T-helper 2 cell treated with Interferon-gamma antibody and Interleukin-4, amounts not matched to agents 5 μg/mL and 100 μg/mL, for 36 hours (primary cell): ENCODE data around the gene PTH2R.
A peak's percentile ranks its signal among the peaks of the same experiment; 100 is the strongest.
"Not testable (repeated sequence)": the region's sequence is repeated elsewhere in the genome, so short reads cannot be mapped to it uniquely, and the experiment has no call there.

ENCODE experiments used
- DNase-seq: peaks from one replicate; pipeline ENCODE4 v3.0.0; 2021; ENCODE audit warnings: low spot score
- H3K27ac Mint-ChIP-seq: one replicate; pipeline ENCODE4 v1.8.0; 2021; ENCODE audit warnings: mild to moderate bottlenecking, mixed read lengths
- H3K27me3 Mint-ChIP-seq: one replicate; pipeline ENCODE4 v1.8.0; 2021; ENCODE audit warnings: low read depth, mixed read lengths
- H3K36me3 Mint-ChIP-seq: one replicate; pipeline ENCODE4 v1.8.0; 2021; ENCODE audit warnings: low read depth, mixed read lengths
- H3K4me1 Mint-ChIP-seq: one replicate; pipeline ENCODE4 v1.8.0; 2021; ENCODE audit warnings: low read depth, mixed read lengths
- H3K4me3 Mint-ChIP-seq: one replicate; pipeline ENCODE4 v1.8.0; 2022; ENCODE audit warnings: mild to moderate bottlenecking, moderate library complexity, mixed read lengths
- H3K9me3 Mint-ChIP-seq: one replicate; pipeline ENCODE4 v1.8.0; 2021; ENCODE audit warnings: mixed read lengths

PTH2R gene

DNA sequence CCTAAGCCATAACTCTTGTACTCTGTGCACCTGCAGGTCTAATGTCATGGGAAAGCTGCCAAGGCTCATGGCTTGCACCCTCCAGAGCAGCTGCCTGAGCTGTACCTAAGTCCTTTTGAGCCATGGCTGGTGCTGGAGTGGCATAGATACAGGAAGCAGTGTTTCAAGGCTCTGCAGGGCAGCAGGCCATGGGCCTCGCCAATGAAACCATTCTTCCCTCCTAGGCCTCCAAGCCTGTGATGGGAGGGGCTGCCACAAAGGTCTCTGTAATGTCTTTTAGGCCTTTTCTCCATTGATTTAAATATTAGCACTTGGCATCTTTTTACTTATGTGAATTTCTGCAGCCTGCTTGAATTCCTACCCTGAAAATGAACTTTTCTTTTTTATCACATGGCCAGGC, 108.5 kb downstream of the PTH2R start:
- H3K4me3 Mint-ChIP-seq: no peak overlapping the region
- no peak for DNase-seq
- H3K4me1 Mint-ChIP-seq: no peaks in the 10 kb centered on the region
- H3K36me3 Mint-ChIP-seq: no peaks in the 10 kb centered on the region
- H3K27ac Mint-ChIP-seq: no peak overlapping the region
- no peaks in the 10 kb centered on the region for H3K9me3 Mint-ChIP-seq
- H3K27me3 Mint-ChIP-seq: no peaks in the 10 kb centered on the region

GRCh38 chr2:208523069-208523468, 116.5 kb downstream of the PTH2R start:
- H3K27me3 Mint-ChIP-seq, H3K4me1 Mint-ChIP-seq, H3K27ac Mint-ChIP-seq, H3K36me3 Mint-ChIP-seq, DNase-seq, H3K9me3 Mint-ChIP-seq, H3K4me3 Mint-ChIP-seq: not testable (repeated sequence)

- H3K36me3 Mint-ChIP-seq, DNase-seq, H3K4me3 Mint-ChIP-seq, H3K4me1 Mint-ChIP-seq, H3K9me3 Mint-ChIP-seq, H3K27me3 Mint-ChIP-seq, H3K27ac Mint-ChIP-seq: not testable (repeated sequence)
Observed at GRCh38 chr2:208525165-208525564, 118.6 kb downstream of the PTH2R start.

DNA sequence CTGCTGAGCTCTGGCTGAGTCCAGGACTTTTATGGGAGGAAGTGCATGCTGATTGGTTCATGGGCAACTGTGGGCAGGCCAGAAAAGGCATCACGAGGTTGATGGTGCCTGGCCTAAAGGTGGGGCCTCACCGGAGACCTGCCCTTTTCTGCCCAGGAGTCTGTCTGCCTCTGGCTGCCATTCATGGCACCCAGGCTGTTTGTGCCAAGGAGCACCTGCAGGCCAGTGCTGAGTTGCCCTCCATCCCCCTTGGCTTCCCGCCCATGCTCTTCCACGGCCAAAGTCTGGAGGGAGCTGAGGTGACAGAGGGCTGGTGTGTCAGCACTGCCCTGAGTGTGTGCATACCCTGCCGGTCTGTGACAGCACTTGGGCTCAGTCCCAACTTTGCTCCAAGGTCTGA, 123.2 kb downstream of the PTH2R start:
- H3K27ac Mint-ChIP-seq: no peak overlapping the region
- no peak for DNase-seq
- no peaks in the 10 kb centered on the region for H3K9me3 Mint-ChIP-seq
- no peak overlapping the region for H3K4me3 Mint-ChIP-seq
- no peaks in the 10 kb centered on the region for H3K4me1 Mint-ChIP-seq
- no peaks in the 10 kb centered on the region for H3K36me3 Mint-ChIP-seq
- no peaks in the 10 kb centered on the region for H3K27me3 Mint-ChIP-seq

GRCh38 chr2:208531361-208531760, 124.8 kb downstream of the PTH2R start:
- no peak for DNase-seq
- H3K9me3 Mint-ChIP-seq: peaks cover 5% of the 10 kb centered on the region
- H3K27ac Mint-ChIP-seq: no peak overlapping the region
- H3K4me3 Mint-ChIP-seq: no peak overlapping the region
- no peaks in the 10 kb centered on the region for H3K36me3 Mint-ChIP-seq
- H3K27me3 Mint-ChIP-seq: no peaks in the 10 kb centered on the region
- H3K4me1 Mint-ChIP-seq: no peaks in the 10 kb centered on the region

DNA sequence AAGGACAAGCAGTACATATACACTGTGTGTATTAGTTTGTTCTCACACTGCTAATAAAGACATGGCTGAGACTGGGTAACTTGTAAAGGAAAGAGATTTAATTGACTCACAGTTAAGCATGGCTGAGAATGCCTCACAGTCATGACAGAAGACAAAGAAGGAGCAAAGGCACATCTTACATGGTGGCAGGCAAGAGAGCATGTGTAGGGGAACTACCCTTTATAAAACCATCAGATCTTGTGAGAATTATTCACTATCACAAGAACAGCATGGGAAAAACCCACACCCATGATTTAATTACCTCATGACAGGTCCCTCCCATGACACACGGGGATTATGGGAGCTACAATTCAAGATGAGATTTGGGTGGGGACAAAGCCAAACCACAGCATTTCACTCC, 129.0 kb downstream of the PTH2R start:
- not testable (repeated sequence) for H3K27ac Mint-ChIP-seq, H3K27me3 Mint-ChIP-seq, H3K4me1 Mint-ChIP-seq, H3K9me3 Mint-ChIP-seq, H3K4me3 Mint-ChIP-seq, H3K36me3 Mint-ChIP-seq, DNase-seq

- no peaks in the 10 kb centered on the region for H3K27me3 Mint-ChIP-seq
Observed at GRCh38 chr2:208541461-208541988, 134.9 kb downstream of the PTH2R start.

GRCh38 chr2:208541989-208542464, 135.4 kb downstream of the PTH2R start:
- Mint-ChIP-seq H3K27me3 (no peaks in the 10 kb centered on the region), H3K4me1 (peaks cover 9% of the 10 kb centered on the region), H3K27ac (no peak overlapping the region), H3K9me3 (no peaks in the 10 kb centered on the region), H3K4me3 (peak overlapping the region; percentile 4), H3K36me3 (no peaks in the 10 kb centered on the region)
- DNase-seq: no peak

More at GRCh38 chr2:208541461-208541988, 134.9 kb downstream of the PTH2R start:
- Mint-ChIP-seq H3K36me3 (no peaks in the 10 kb centered on the region), H3K27ac (no peak overlapping the region), H3K4me1 (peaks cover 9% of the 10 kb centered on the region), H3K9me3 (no peaks in the 10 kb centered on the region), H3K4me3 (peak overlapping the region; percentile 4)
- DNase-seq: no peak

- Mint-ChIP-seq H3K27ac (no peak overlapping the region), H3K27me3 (no peaks in the 10 kb centered on the region), H3K4me3 (no peak overlapping the region), H3K9me3 (no peaks in the 10 kb centered on the region), H3K4me1 (peaks cover 9% of the 10 kb centered on the region), H3K36me3 (no peaks in the 10 kb centered on the region)
- DNase-seq: no peak
Observed at GRCh38 chr2:208542465-208543041, 136.0 kb downstream of the PTH2R start.
